Motor neuron (in vitro differentiated cells): Measurements from ENCODE around the gene EMILIN2. TPM values are rescaled to one million over a fixed set of nuclear protein-coding genes. Genes with fewer than 3 reads are reported as not detected.

Experiments used
- ATAC-seq, 8 experiments: fragments of 200-7000 bp; cut with Tn5 transposase; replicated peaks in 6 of 8; 2 replicates each; pipeline ENCODE4 v1.8.0; 2021; ENCODE audit warnings: mild to moderate bottlenecking in 8 of 8, moderate library complexity in 8 of 8
- H3K27ac ChIP-seq, 2 donors: fragments of 250-450 bp; sonication (Bioruptor Pico); 2 replicates each; pipeline ENCODE4 v1.9.0; 2021; ENCODE audit warnings: antibody characterized with exemption in 2 of 2, mild to moderate bottlenecking in 2 of 2, moderate library complexity in 1 of 2
- H3K4me1 ChIP-seq, 2 donors: fragments of 250-450 bp; sonication (Bioruptor Pico); replicated peaks in 1 of 2; 2 replicates each; pipeline ENCODE4 v1.6.1; 2021; ENCODE audit warnings: antibody characterized with exemption in 2 of 2, mild to moderate bottlenecking in 2 of 2, moderate library complexity in 1 of 2
- H3K4me3 ChIP-seq, 5 donors: fragments of 250-450 bp; sonication (Bioruptor Pico); 2 replicates each; pipeline ENCODE4 v1.9.0; 2021; ENCODE audit warnings: antibody characterized with exemption in 5 of 5, mild to moderate bottlenecking in 5 of 5, moderate library complexity in 4 of 5
- WGBS, 10 experiments: fragments of 450-650 bp; shearing (Covaris generic); methylation state at CpG; one replicate each; pipeline ENCODE4 v1.0.0; 2022; 5-methylcytosine and 5-hydroxymethylcytosine counted together
- in situ Hi-C, 9 experiments: fragments of 400-800 bp; cut with MboI; loops; one replicate each; pipeline ENCODE4 v1.15.0; 2021; ENCODE audit warnings: low sequenced_read_pairs in 9 of 9, low pct_unique_long_range_greater_than_20kb in 2 of 9; ENCODE audit not compliant: unreplicated experiment in 9 of 9
- total RNA-seq, 8 experiments: library from RNA; unstranded; fragments of 300-600 nt; gene quantifications; 2 replicates each; pipeline versions ENCODE4 v1.2.3 to v1.2.4, GENCODE V29; 2022

EMILIN2 gene
- total RNA-seq, 8 experiments from 2014 or later, result 0.33 to 22.2 (median 1.4) TPM

DNA sequence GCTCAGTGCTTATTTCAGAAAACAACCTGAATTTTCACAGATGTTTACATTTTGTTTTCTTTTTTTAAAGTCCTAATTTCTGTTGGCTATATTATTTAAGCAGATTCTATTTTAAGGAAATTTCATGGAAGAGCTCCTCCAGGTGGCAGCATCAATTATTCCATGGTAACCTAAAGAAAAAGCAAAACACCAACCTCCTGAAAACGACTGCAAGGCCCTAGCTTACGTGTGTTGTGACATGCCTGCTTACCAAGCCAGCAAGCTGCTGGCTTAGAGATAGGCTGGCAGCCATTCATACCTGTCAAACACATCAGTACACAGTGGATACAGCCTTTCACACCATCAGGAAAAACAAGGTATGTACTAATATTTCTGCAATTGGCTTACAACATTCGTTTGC lies 101.2 kb downstream of the EMILIN2 start:
- ATAC-seq, result peak in 3 of 8 experiments; percentile 27 to 82 (median 28)
- H3K27ac ChIP-seq, result no peak overlapping the region
- in situ Hi-C loops, result loop anchor here in 7 of 9 experiments (10.0 to 25.0 kb wide), 4 partner anchors 189 to 714 kb away; partner anchors contain the start of gene MYL12A (in 6 of the 7)
- whole genome bisulfite sequencing, 10 experiments, result 43 to 78% (median 62%) methylated on average over 1 to 3 of the region's 3 CpGs; no CpG with 5 or more reads in 3 of the 10 experiments
- H3K4me3 ChIP-seq, result no peak overlapping the region
- no peaks in the 10 kb centered on the region for H3K4me1 ChIP-seq

GRCh38 chr18:2952605-2953004 lies 105.8 kb downstream of the EMILIN2 start:
- no peak for ATAC-seq
- H3K4me1 ChIP-seq, result no peaks in the 10 kb centered on the region
- H3K4me3 ChIP-seq, result no peak overlapping the region
- WGBS, 10 experiments, result 36 to 100% (median 74%) methylated on average over 1 to 2 of the region's 2 CpGs; no CpG with 5 or more reads in 1 of the 10 experiments
- in situ Hi-C loops, result no loop called here
- H3K27ac ChIP-seq, result no peak overlapping the region

DNA sequence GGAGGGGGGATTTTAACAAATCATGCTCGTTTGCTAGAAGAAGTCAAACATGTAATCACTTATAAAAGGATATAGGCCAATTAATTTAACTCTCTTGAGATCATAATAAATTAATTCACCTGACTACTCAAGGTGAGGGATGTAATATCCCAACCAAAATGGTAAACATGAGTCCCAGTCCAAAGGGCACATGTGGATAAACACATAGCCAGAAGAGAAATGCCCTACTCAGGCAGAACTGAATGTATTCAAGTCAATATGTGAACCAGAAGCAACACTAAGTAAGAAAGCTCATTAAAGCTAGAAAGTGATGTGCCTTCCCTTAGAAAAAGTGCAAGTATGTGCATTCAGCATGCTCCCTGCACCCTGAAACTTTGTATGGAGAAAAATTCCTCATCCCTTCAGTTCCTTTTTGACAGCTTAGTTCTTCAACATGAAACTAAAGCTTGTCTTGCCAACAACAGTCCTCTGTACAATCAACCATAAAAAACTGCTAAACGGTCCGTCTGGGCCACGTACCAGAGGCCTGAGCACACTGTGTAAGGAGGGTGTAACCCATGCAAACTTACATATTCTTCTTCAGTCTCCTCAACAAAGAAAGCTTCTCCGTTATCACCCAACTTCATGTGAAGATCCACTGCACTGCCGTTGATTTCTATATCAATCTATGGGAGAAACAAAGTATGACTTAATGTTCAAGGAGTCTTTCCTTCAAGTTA lies 107.3 kb downstream of the EMILIN2 start:
- Histone ChIP-seq H3K4me1 (no peaks in the 10 kb centered on the region), H3K27ac (no peak overlapping the region), H3K4me3 (no peak overlapping the region)
- ATAC-seq, result peak in 1 of 8 experiments; percentile 68
- in situ Hi-C loops, result no loop called here
- WGBS, 10 experiments, result 76 to 100% (median 96%) methylated on average over 1 to 6 of the region's 6 CpGs

GRCh38 chr18:2954869-2955645 lies 108.3 kb downstream of the EMILIN2 start:
- H3K27ac ChIP-seq, result no peak overlapping the region
- 90 to 100% (median 97%) methylated on average over 2 to 10 of the region's 12 CpGs; no CpG with 5 or more reads in 1 of the 10 experiments for WGBS, 10 experiments
- no peak for ATAC-seq
- in situ Hi-C loops, result no loop called here
- no peak overlapping the region for H3K4me3 ChIP-seq
- H3K4me1 ChIP-seq, result no peaks in the 10 kb centered on the region

DNA sequence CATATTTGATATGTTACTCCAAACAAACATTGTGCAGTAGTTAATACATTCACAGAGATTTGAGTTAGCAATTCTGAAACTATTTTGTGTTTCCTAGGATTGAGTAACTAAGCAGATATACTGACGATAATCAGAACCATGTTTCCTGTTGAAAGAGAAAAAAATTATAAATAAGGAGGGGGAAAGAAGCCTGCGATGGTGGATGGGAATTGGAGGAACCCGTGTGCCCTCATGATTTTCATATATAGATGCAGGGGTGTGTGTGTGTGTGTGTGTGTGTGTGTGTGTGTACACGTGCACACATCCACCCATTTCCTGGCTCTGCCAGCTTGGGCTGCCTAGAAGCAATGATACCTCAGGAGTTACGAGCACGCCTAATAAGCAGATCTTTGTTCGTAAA lies 109.2 kb downstream of the EMILIN2 start:
- Histone ChIP-seq H3K4me3 (no peak overlapping the region), H3K27ac (no peak overlapping the region), H3K4me1 (no peaks in the 10 kb centered on the region)
- in situ Hi-C loops, result no loop called here
- ATAC-seq, result peak in 1 of 8 experiments; percentile 63
- 7 to 100% (median 90%) methylated on average over 1 to 6 of the region's 7 CpGs for WGBS, 10 experiments

DNA sequence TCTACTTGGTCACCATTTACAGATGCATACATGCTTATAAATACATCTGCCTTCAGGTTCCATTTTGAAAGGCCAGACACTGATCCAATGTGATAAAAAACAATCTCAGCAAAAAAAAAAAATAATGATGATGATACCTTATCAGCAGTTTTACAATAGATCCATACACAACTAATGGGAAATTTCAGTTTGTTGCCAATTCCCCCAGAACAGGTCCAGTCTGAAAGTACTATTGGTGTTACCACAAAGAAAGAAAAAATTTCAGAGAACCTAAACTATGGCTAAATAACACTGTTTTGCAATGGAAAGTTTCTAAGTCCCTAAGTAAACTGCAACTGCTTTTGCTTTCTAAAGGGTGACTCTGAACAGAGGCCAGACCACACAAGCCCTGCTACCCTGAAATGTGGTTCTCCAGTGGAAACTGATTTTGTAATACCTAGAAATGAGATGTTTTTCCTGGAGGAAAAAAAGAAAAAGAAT lies 112.1 kb downstream of the EMILIN2 start:
- in situ Hi-C loops, result no loop called here
- Histone ChIP-seq H3K27ac (no peak overlapping the region), H3K4me1 (peaks cover 7 to 13% of the 10 kb centered on the region in 2 donors), H3K4me3 (no peak overlapping the region)
- no peak for ATAC-seq

DNA sequence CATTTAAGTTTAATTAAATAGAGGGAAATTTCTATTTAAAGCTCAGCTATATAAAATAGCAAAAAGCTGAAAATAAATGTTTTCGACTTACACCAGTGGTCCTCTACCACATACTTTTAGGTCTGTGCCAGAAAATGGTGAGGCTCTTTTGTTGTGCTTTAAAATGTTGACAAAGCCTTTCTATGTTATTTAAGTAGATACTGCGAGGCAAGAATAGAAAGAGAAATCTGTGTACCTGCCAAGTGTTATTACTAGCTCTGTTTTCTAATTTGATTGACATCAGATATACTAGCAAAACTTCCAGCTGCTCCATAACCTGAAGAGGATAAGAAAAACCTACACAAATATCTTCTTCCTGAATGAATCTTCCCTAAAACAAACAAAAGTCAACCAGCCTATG lies 112.5 kb downstream of the EMILIN2 start:
- ATAC-seq, result no peak
- in situ Hi-C loops, result no loop called here
- Histone ChIP-seq H3K27ac (no peak overlapping the region), H3K4me3 (no peak overlapping the region), H3K4me1 (peaks cover 7 to 13% of the 10 kb centered on the region in 2 donors)
- WGBS, 10 experiments, result 48 to 100% (median 90%) methylated on average over 1 to 2 of the region's 2 CpGs; no CpG with 5 or more reads in 1 of the 10 experiments

GRCh38 chr18:2960983-2961696 lies 114.3 kb downstream of the EMILIN2 start:
- Histone ChIP-seq H3K27ac (no peak overlapping the region), H3K4me3 (no peak overlapping the region), H3K4me1 (peaks cover 7 to 13% of the 10 kb centered on the region in 2 donors)
- no peak for ATAC-seq
- in situ Hi-C loops, result no loop called here
- 39 to 100% (median 86%) methylated on average over 1 to 7 of the region's 7 CpGs for WGBS, 10 experiments

GRCh38 chr18:2961821-2962220 lies 115.0 kb downstream of the EMILIN2 start:
- 50 to 100% (median 70%) methylated on average over 1 to 4 of the region's 4 CpGs; no CpG with 5 or more reads in 2 of the 10 experiments for WGBS, 10 experiments
- H3K4me1 ChIP-seq, result peaks cover 7 to 13% of the 10 kb centered on the region in 2 donors
- in situ Hi-C loops, result no loop called here
- no peak overlapping the region for H3K4me3 ChIP-seq
- no peak overlapping the region for H3K27ac ChIP-seq
- peak in 6 of 8 experiments; percentile 33 to 82 (median 38) for ATAC-seq

GRCh38 chr18:2963048-2963447 lies 116.2 kb downstream of the EMILIN2 start:
- ATAC-seq, result no peak
- Histone ChIP-seq H3K27ac (no peak overlapping the region), H3K4me1 (peaks cover 7 to 13% of the 10 kb centered on the region in 2 donors), H3K4me3 (no peak overlapping the region)
- 89 to 94% (median 91%) methylated on average over 3 of the region's 3 CpGs; no CpG with 5 or more reads in 2 of the 10 experiments for WGBS, 10 experiments
- in situ Hi-C loops, result no loop called here

DNA sequence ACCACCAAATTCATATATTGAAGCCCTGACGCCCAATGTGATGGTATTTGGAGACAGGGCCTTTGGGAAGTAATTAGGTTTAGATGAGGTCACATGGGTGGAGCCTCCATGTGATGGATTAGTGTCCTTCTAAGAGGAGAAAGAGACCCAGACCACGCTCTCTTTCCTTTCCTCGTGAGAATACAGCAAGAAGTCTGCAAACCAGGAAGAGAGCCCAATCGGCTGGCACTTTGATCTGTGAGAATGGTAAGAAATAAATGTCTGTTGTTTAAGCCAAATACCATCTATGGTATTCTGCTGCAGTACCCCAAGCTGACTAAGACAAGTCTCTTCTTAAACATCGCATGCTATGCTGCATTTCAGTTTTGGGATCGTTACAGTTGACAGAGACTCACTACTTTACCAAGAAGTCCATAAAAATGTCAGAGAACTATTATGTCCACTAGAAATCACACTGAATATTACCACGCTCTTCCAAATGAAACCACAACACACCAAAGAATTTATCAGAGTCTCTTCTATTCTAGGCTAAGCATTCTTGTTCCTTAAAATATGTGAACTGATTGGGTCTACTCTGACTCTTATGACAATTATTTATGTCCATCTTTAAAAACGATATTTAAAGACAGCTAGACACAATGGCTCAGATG lies 117.7 kb downstream of the EMILIN2 start:
- WGBS, 10 experiments, result 17 to 92% (median 86%) methylated on average over 1 to 6 of the region's 8 CpGs
- ATAC-seq, result no peak
- no peak overlapping the region for H3K27ac ChIP-seq

More for the DNA sequence above, 117.7 kb downstream of the EMILIN2 start:
- Histone ChIP-seq H3K4me1 (peaks cover 7 to 13% of the 10 kb centered on the region in 2 donors), H3K4me3 (no peak overlapping the region)
- in situ Hi-C loops, result no loop called here
